ENCODE results near the gene FAM13C.

- TF ChIP-seq ZNF707 (tag by site-specific recombination; IDR thresholded peaks at IDR 0.05) (no peak), CTCF (tag by site-specific recombination; IDR thresholded peaks at IDR 0.05) (no peak), ZNF561 (tag by site-specific recombination; IDR thresholded peaks at IDR 0.05; ENCODE audit: borderline replicate concordance) (no peak), ZBTB7A (tag by site-specific recombination; IDR thresholded peaks at IDR 0.05; ENCODE audit: low read depth) (no peak), ATF2 (tag by site-specific recombination; IDR thresholded peaks at IDR 0.05; ENCODE audit: low read depth) (no peak)
- TF ChIP-seq, protein P1, sequence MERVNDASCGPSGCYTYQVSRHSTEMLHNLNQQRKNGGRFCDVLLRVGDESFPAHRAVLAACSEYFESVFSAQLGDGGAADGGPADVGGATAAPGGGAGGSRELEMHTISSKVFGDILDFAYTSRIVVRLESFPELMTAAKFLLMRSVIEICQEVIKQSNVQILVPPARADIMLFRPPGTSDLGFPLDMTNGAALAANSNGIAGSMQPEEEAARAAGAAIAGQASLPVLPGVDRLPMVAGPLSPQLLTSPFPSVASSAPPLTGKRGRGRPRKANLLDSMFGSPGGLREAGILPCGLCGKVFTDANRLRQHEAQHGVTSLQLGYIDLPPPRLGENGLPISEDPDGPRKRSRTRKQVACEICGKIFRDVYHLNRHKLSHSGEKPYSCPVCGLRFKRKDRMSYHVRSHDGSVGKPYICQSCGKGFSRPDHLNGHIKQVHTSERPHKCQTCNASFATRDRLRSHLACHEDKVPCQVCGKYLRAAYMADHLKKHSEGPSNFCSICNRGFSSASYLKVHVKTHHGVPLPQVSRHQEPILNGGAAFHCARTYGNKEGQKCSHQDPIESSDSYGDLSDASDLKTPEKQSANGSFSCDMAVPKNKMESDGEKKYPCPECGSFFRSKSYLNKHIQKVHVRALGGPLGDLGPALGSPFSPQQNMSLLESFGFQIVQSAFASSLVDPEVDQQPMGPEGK (tag by site-specific recombination; IDR thresholded peaks at IDR 0.05): no peak
Measured at GRCh38 chr10:59388671-59388976, 26.3 kb upstream of the FAM13C start.

Data from HEK293 (cell line).